Stomach (tissue), 4 donors: ENCODE data around the gene PLXNA1.

Experiments used
- POLR2A ChIP-seq, 4 donors: fragments of 450-650 bp; IDR thresholded peaks; one replicate each; pipeline ENCODE4 v1.6.1; 2016; ENCODE audit warnings: antibody characterized with exemption in 4 of 4, control low read depth in 2 of 4, mild to moderate bottlenecking in 1 of 4, moderate library complexity in 1 of 4
- TF ChIP-seq, protein P1 (sequence below), 7 experiments: fragments of 450-650 bp in 4 of 7; fragments of 200-600 bp in 3 of 7; sonication (generic) in 3 of 7; IDR thresholded peaks; one replicate each; pipeline ENCODE4 v1.5.1; 2016 to 2019; ENCODE audit warnings: antibody characterized with exemption in 7 of 7, control low read depth in 2 of 7, mild to moderate bottlenecking in 1 of 7

DNA sequence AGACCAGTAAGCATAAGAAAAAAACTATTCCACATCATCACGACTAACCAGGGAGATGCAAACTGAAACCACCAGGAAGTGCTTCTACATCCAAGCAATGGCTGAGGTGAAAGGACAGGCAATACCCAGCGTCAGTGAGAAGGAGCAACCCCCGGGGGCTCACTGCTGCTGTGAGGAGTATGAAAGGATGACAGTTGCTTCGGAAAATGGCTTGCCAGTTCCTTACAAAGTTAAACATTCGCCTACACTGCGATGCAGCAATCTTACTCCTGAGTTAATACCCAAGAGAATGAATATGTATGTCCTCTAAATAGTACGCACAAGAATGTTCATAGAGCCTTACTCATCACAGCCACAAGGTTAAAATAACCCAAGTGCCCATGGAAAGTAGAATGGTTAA, 13.3 kb upstream of the PLXNA1 start:
- TF ChIP-seq, protein P1, sequence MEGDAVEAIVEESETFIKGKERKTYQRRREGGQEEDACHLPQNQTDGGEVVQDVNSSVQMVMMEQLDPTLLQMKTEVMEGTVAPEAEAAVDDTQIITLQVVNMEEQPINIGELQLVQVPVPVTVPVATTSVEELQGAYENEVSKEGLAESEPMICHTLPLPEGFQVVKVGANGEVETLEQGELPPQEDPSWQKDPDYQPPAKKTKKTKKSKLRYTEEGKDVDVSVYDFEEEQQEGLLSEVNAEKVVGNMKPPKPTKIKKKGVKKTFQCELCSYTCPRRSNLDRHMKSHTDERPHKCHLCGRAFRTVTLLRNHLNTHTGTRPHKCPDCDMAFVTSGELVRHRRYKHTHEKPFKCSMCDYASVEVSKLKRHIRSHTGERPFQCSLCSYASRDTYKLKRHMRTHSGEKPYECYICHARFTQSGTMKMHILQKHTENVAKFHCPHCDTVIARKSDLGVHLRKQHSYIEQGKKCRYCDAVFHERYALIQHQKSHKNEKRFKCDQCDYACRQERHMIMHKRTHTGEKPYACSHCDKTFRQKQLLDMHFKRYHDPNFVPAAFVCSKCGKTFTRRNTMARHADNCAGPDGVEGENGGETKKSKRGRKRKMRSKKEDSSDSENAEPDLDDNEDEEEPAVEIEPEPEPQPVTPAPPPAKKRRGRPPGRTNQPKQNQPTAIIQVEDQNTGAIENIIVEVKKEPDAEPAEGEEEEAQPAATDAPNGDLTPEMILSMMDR (IDR thresholded peaks at IDR 0.05) = no peak
- no peak for TF ChIP-seq POLR2A (IDR thresholded peaks at IDR 0.05)
